HAP-1 (cell line): ENCODE measurements around the gene RENBP.

Experiments
- DNase-seq, 2 experiments: peaks; one replicate each; pipeline ENCODE4 v3.0.0-alpha.2; 2016 to 2020; ENCODE audit warnings: low spot score in 2 of 2
- H3K27me3 ChIP-seq: fragments of 250-450 bp; sonication (Bioruptor Pico); 2 replicates; pipeline ENCODE4 v1.5.1; 2020; ENCODE audit warnings: low read depth, mild to moderate bottlenecking, moderate library complexity
- H3K36me3 ChIP-seq: fragments of 250-450 bp; sonication (Bioruptor Pico); replicated peaks from 2 replicates; pipeline ENCODE4 v1.5.1; 2020; ENCODE audit warnings: mild to moderate bottlenecking
- H3K4me1 ChIP-seq: fragments of 250-450 bp; sonication (Bioruptor Pico); 2 replicates; pipeline ENCODE4 v1.5.1; 2020; ENCODE audit warnings: mild to moderate bottlenecking
- H3K4me3 ChIP-seq: fragments of 250-450 bp; sonication (Bioruptor Pico); 2 replicates; pipeline ENCODE4 v1.5.1; 2020; ENCODE audit warnings: mild to moderate bottlenecking, moderate library complexity
- H3K9me3 ChIP-seq: fragments of 250-450 bp; sonication (Bioruptor Pico); 2 replicates; pipeline ENCODE4 v1.5.1; 2020; ENCODE audit warnings: mild to moderate bottlenecking, moderate library complexity
- in situ Hi-C: fragments of 300-500 bp; cut with MboI; formaldehyde crosslinking; loops from 3 replicates; pipeline ENCODE4 v1.14.3; 2020; ENCODE audit warnings: low sequenced_read_pairs, inconsistent platforms, mixed read lengths

RENBP gene

GRCh38 chrX:153903991-153904957, 40.2 kb downstream of the RENBP start, which contains the start of gene AVPR2:
Gene AVPR2, plus strand, starts transcription at chrX:153904673. Its CDS starts 473 bp downstream, at chrX:153905146.
- Histone ChIP-seq H3K4me1 (no peaks in the 10 kb centered on the region), H3K27me3 (no peaks in the 10 kb centered on the region; the same call in 1 of the 2 replicates), H3K36me3 (no peaks in the 10 kb centered on the region), H3K9me3 (no peaks in the 10 kb centered on the region), H3K4me3 (no peak within 1 kb of the TSS)
- DNase-seq = no peak
- in situ Hi-C loops = no loop called here

DNA sequence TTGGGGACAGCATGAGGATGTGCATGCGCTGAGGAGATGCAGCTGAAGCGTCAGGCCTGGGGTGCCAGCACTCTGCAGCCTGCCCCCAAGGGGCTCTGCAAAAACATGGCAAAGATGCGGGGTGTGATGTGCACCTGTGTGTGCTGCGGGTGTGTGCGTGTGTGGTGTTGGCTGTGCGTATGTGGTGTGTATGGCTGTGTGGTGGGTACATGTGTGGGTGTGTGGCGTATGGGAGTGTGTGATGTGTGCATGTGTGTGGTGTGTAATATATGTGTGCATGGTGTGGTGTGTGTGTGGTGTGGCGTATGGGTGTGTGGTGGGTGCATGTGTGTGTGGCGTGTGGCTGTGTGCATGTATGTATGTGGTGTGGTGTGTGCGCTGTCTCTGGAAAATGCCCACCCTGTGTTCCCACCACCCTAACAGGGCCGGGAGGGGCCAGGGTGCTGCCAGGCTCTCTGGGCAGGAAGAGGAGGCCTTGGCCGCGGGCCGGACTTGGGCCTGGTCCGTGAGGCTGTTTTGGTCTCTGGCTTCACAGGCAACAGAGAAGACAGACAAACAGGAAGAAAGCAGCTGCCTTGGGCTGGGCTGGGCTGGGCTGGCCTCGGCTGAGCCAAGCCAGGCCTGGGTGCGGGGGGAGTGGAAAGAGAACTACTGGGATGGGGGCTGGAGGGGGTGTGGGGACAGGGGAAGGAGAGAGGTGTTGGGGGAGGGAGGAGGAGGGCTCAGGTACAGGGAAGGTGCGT, 41.0 kb downstream of the RENBP start:
- no peak for DNase-seq
- H3K9me3 ChIP-seq = no peaks in the 10 kb centered on the region
- in situ Hi-C loops = no loop called here
- H3K27me3 ChIP-seq = no peaks in the 10 kb centered on the region; the same call in 1 of the 2 replicates
- H3K36me3 ChIP-seq = no peaks in the 10 kb centered on the region
- no peak overlapping the region for H3K4me3 ChIP-seq
- H3K4me1 ChIP-seq = no peaks in the 10 kb centered on the region

DNA sequence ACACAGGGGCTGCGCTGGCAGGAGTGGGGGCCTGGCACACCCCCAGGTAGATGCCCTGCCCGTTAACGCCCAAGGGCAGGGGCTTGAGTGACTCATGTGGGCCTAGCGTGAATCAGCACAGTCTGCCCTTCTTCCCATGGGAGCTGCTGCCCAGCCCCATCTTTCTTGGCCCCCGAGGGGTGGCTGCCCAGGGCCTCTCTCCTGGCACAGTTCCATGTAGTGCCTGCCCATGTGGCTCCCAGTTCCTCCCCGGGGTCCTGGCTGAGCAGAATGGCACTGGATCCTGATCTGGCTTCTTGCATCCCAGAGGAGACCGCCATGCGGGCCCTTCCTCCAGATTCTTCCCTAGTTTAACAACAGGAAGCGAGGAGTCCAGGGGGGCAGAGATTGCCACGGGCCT, 42.1 kb downstream of the RENBP start:
- Histone ChIP-seq H3K4me3 (no peak overlapping the region), H3K4me1 (no peaks in the 10 kb centered on the region), H3K27me3 (no peaks in the 10 kb centered on the region; the same call in 1 of the 2 replicates), H3K36me3 (no peaks in the 10 kb centered on the region), H3K9me3 (no peaks in the 10 kb centered on the region)
- in situ Hi-C loops = no loop called here
- no peak for DNase-seq

- Histone ChIP-seq H3K4me3 (no peak overlapping the region), H3K36me3 (no peaks in the 10 kb centered on the region), H3K27me3 (peaks cover 1% of the 10 kb centered on the region), H3K9me3 (no peaks in the 10 kb centered on the region), H3K4me1 (no peaks in the 10 kb centered on the region)
- in situ Hi-C loops = no loop called here
- no peak for DNase-seq
Observed at GRCh38 chrX:153901753-153902140, 42.7 kb downstream of the RENBP start.

- peak in 1 of 2 experiments; percentile 55 for DNase-seq
- Histone ChIP-seq H3K9me3 (no peaks in the 10 kb centered on the region), H3K27me3 (peaks cover 8% of the 10 kb centered on the region), H3K4me1 (no peaks in the 10 kb centered on the region), H3K36me3 (no peaks in the 10 kb centered on the region), H3K4me3 (no peak overlapping the region)
- in situ Hi-C loops = no loop called here
Observed at GRCh38 chrX:153900831-153901752, 43.4 kb downstream of the RENBP start.

DNA sequence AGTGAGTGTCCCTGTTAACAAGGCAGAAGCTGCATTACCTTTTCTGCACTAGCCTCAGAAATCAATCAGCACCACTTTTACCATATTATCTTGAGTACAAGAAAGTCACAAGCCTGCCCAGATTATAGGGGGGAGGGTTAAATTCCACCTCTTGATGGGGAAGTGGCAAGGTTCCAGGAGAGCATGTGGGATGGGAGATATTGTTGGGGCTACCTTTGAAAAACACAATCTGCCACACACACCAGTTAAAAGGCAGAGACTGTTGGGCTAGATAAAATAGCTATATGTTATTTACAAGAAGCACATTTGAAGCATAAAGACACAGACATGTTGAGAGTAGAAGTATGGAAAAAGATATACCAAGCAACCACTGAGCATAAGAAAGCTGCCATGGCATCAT, 46.5 kb downstream of the RENBP start:
- Histone ChIP-seq H3K36me3 (no peaks in the 10 kb centered on the region), H3K4me3 (no peak overlapping the region), H3K27me3 (peaks cover 9% of the 10 kb centered on the region), H3K4me1 (no peaks in the 10 kb centered on the region), H3K9me3 (no peaks in the 10 kb centered on the region)
- in situ Hi-C loops = no loop called here
- DNase-seq = no peak

DNA sequence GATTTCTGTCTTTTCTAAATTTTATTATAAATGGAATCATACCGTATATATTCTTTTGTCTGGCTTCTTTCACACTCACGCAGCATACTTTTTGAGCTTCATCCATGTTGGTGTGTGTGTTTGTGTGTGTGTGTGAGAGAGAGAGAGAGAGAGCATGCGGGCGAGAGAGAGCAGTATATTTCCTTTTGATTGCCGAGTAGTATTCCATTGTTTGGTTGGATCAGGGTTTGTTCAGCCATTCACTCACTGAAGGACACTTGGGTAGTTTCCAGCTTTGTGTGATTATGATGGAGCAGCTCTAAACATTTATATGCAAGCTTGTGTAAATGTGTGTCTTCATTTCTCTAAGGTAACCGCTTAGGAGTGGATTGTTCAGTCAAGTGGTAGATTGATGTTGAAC, 55.3 kb downstream of the RENBP start:
- no peak for DNase-seq
- H3K4me1 ChIP-seq = peaks cover 5% of the 10 kb centered on the region; the same call in 1 of the 2 replicates
- no peaks in the 10 kb centered on the region for H3K36me3 ChIP-seq
- H3K27me3 ChIP-seq = peaks cover 34% of the 10 kb centered on the region
- no peak overlapping the region for H3K4me3 ChIP-seq
- no peaks in the 10 kb centered on the region for H3K9me3 ChIP-seq
- in situ Hi-C loops = no loop called here

DNA sequence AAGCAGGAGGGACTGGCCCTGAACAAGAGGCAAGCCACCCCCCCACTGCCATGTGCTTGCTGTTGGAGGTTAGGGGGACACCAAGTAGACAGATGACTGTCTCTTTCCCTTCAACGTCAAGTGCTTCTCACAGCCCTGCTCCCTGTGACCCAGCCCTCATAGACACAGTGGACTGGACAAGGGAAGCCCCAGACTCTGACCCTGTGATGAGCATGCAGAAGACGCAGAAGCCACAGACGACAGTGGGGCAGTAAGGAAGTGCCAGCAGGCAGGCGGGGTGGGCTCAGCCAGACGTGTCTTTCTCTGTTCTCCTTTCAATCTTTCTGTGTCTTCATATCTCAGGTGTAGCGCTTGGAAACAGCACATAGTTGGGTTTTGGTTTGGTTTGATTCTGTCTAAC, 56.1 kb downstream of the RENBP start:
- Histone ChIP-seq H3K9me3 (no peaks in the 10 kb centered on the region), H3K27me3 (peaks cover 34% of the 10 kb centered on the region), H3K4me1 (peaks cover 5% of the 10 kb centered on the region; the same call in 1 of the 2 replicates), H3K36me3 (no peaks in the 10 kb centered on the region), H3K4me3 (no peak overlapping the region)
- in situ Hi-C loops = no loop called here
- no peak for DNase-seq

DNA sequence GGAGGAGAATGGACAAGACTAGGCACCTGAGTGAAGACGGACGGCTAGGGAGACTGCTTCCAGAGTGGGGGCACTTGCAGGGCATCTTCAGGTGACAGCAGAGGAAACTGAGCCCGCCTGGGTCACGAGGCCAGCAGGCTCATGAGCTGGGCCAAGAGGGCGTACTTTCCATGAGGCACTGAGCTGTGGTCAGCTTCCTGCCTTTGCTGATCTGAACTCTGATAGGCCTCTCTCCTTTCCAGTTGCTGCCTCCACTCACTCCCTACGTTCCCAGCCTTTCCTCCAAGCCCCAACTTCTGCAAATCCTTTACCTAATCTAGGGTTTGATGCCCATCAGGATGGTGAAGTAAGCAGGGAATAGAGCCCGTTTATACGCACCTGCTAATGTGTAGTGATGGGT, 57.1 kb downstream of the RENBP start:
- Histone ChIP-seq H3K4me1 (peaks cover 5% of the 10 kb centered on the region; the same call in 1 of the 2 replicates), H3K4me3 (no peak overlapping the region), H3K27me3 (peaks cover 30% of the 10 kb centered on the region), H3K36me3 (no peaks in the 10 kb centered on the region), H3K9me3 (no peaks in the 10 kb centered on the region)
- DNase-seq = no peak
- in situ Hi-C loops = no loop called here

GRCh38 chrX:153886915-153887314, 57.5 kb downstream of the RENBP start:
- no peak overlapping the region for H3K4me3 ChIP-seq
- no peak for DNase-seq

GRCh38 chrX:153885968-153886903, 58.2 kb downstream of the RENBP start, which contains the start of gene L1CAM:
Gene L1CAM, minus strand, starts transcription at chrX:153886173. Its CDS starts 10,337 bp downstream, at chrX:153875836.
- in situ Hi-C loops = no loop called here
- Histone ChIP-seq H3K9me3 (no peaks in the 10 kb centered on the region), H3K4me3 (peak within 1 kb of the TSS; percentile 27)

More at GRCh38 chrX:153886915-153887314, 57.5 kb downstream of the RENBP start:
- in situ Hi-C loops = no loop called here
- no peaks in the 10 kb centered on the region for H3K36me3 ChIP-seq
- H3K27me3 ChIP-seq = peaks cover 30% of the 10 kb centered on the region
- no peaks in the 10 kb centered on the region for H3K9me3 ChIP-seq
- peaks cover 5% of the 10 kb centered on the region; the same call in 1 of the 2 replicates for H3K4me1 ChIP-seq

More at GRCh38 chrX:153885968-153886903, 58.2 kb downstream of the RENBP start, which contains the start of gene L1CAM:
- Histone ChIP-seq H3K27me3 (peaks cover 33% of the 10 kb centered on the region), H3K4me1 (peaks cover 5% of the 10 kb centered on the region; the same call in 1 of the 2 replicates), H3K36me3 (no peaks in the 10 kb centered on the region)
- DNase-seq = peak; percentile 31 to 69
